Trophoblast cell (in vitro differentiated cells and primary cell): ENCODE results near the gene SMAD2.

Source experiments
- DNase-seq, 2 donors: peaks; one replicate each; pipeline ENCODE4 v3.0.0-alpha.2; 2016
- H2AFZ ChIP-seq: 2 replicates; pipeline ENCODE4 v1.6.1; 2013; ENCODE audit warnings: low read length, moderate library complexity, mild to moderate bottlenecking; ENCODE audit not compliant: insufficient read depth, poor library complexity
- H2AK5ac ChIP-seq: 2 replicates; pipeline ENCODE4 v1.6.1; 2013; ENCODE audit warnings: mild to moderate bottlenecking, low read length
- H2BK120ac ChIP-seq: 2 replicates; pipeline ENCODE4 v1.6.1; 2013; ENCODE audit warnings: low read length, mild to moderate bottlenecking, moderate library complexity; ENCODE audit not compliant: insufficient read depth, poor library complexity
- H2BK12ac ChIP-seq: 2 replicates; pipeline ENCODE4 v1.6.1; 2013; ENCODE audit warnings: mild to moderate bottlenecking, low read length, moderate library complexity
- H2BK5ac ChIP-seq: 2 replicates; pipeline ENCODE4 v1.6.1; 2013; ENCODE audit warnings: low read length, low read depth, moderate library complexity, mild to moderate bottlenecking; ENCODE audit not compliant: poor library complexity
- H3K14ac ChIP-seq: 2 replicates; pipeline ENCODE4 v1.6.1; 2013; ENCODE audit warnings: mild to moderate bottlenecking, low read length
- H3K18ac ChIP-seq: 2 replicates; pipeline ENCODE4 v1.6.1; 2013; ENCODE audit warnings: mild to moderate bottlenecking, low read length
- H3K23ac ChIP-seq: 2 replicates; pipeline ENCODE4 v1.6.1; 2013; ENCODE audit warnings: low read length
- H3K27ac ChIP-seq: 2 replicates; pipeline ENCODE4 v1.5.1; 2013; ENCODE audit warnings: low read depth, mild to moderate bottlenecking, inconsistent platforms, low read length, moderate library complexity
- H3K27me3 ChIP-seq: 2 replicates; pipeline ENCODE4 v1.6.1; 2013; ENCODE audit warnings: inconsistent platforms, mild to moderate bottlenecking, low read length, moderate library complexity; ENCODE audit not compliant: insufficient read depth
- H3K36me3 ChIP-seq, 2 experiments: 1 replicate in 1 of 2; 2 replicates in 1 of 2; pipeline ENCODE4 v1.6.1; 2013; ENCODE audit warnings: low read length in 2 of 2, mild to moderate bottlenecking in 2 of 2, moderate library complexity in 1 of 2; ENCODE audit not compliant: insufficient read depth in 2 of 2, control insufficient read depth in 1 of 2
- H3K4ac ChIP-seq: 2 replicates; pipeline ENCODE4 v1.6.1; 2013; ENCODE audit warnings: low read depth, mild to moderate bottlenecking, low read length, moderate library complexity
- H3K4me1 ChIP-seq, 2 experiments: 1 replicate in 1 of 2; 2 replicates in 1 of 2; pipeline ENCODE4 v1.6.1; 2013; ENCODE audit warnings: low read length in 2 of 2, mild to moderate bottlenecking in 2 of 2, moderate library complexity in 1 of 2; ENCODE audit not compliant: insufficient read depth in 2 of 2, control insufficient read depth in 1 of 2
- H3K4me2 ChIP-seq: 2 replicates; pipeline ENCODE4 v1.6.1; 2013; ENCODE audit warnings: inconsistent platforms, mild to moderate bottlenecking, low read length, moderate library complexity
- H3K4me3 ChIP-seq: 2 replicates; pipeline ENCODE4 v1.5.1; 2013; ENCODE audit warnings: mild to moderate bottlenecking, low read depth, low read length, inconsistent platforms
- H3K79me1 ChIP-seq: one replicate; pipeline ENCODE4 v1.6.1; 2013; ENCODE audit warnings: low read length
- H3K79me2 ChIP-seq: 2 replicates; pipeline ENCODE4 v1.6.1; 2013; ENCODE audit warnings: low read length, mild to moderate bottlenecking; ENCODE audit not compliant: control insufficient read depth, insufficient read depth, poor library complexity
- H3K9ac ChIP-seq: 2 replicates; pipeline ENCODE4 v1.6.1; 2013; ENCODE audit warnings: mild to moderate bottlenecking, low read length
- H3K9me3 ChIP-seq: 2 replicates; pipeline ENCODE4 v1.6.1; 2013; ENCODE audit warnings: low read depth, mild to moderate bottlenecking, control low read depth, inconsistent platforms, low read length; ENCODE audit not compliant: insufficient read depth
- H4K12ac ChIP-seq: 2 replicates; pipeline ENCODE4 v1.6.1; 2013; ENCODE audit warnings: low read depth, mild to moderate bottlenecking, low read length, moderate library complexity
- H4K8ac ChIP-seq: 2 replicates; pipeline ENCODE4 v1.6.1; 2013; ENCODE audit warnings: low read depth, mild to moderate bottlenecking, low read length, moderate library complexity
- H4K91ac ChIP-seq: one replicate; pipeline ENCODE4 v1.6.1; 2013; ENCODE audit warnings: low read depth, mild to moderate bottlenecking, low read length, moderate library complexity
- WGBS: extraction: QIAGEN DNeasy Blood & Tissue Kit; methylation state at CpG from one replicate; pipeline ENCODE4 v1.1.7; 2013; ENCODE audit warnings: missing lambda C conversion rate; ENCODE audit not compliant: insufficient read length, insufficient coverage; ENCODE audit errors: extremely low coverage; 5-methylcytosine and 5-hydroxymethylcytosine counted together

SMAD2 gene

DNA sequence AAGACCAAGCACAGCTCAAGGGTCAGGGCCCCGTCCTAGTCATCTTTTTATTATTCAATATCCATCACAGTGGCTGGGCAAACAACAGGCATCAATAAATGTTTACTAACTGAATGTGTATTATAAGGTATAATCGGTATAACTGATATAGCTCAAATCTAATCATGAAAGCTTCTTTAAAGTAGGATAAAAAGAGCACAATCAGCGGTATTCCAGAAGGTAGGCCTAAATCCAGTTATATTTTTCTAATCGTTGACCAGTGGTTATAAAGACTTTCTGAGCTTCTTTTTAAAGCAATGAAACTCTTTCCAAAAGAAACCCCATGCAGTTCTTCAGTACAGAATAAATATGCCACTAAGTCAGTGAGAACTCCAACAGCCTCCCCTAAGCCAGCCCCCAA, 92.1 kb downstream of the SMAD2 start:
- H2AFZ ChIP-seq: no peak overlapping the region
- H2BK5ac ChIP-seq: no peak overlapping the region
- no peak overlapping the region for H3K4me3 ChIP-seq
- no CpG with 5 or more reads among the region's 4 CpGs for WGBS
- H3K4me2 ChIP-seq: no peak overlapping the region
- no peaks in the 10 kb centered on the region for H3K79me2 ChIP-seq
- H2AK5ac ChIP-seq: no peak overlapping the region
- H3K27ac ChIP-seq: no peak overlapping the region
- no peak overlapping the region for H4K12ac ChIP-seq
- H3K9ac ChIP-seq: no peak overlapping the region
- no peak for DNase-seq
- no peak overlapping the region for H3K18ac ChIP-seq
- no peaks in the 10 kb centered on the region for H3K79me1 ChIP-seq
- no peak overlapping the region for H3K14ac ChIP-seq
- H3K23ac ChIP-seq: no peak overlapping the region
- no peak overlapping the region for H2BK120ac ChIP-seq
- no peak overlapping the region for H2BK12ac ChIP-seq
- H3K36me3 ChIP-seq: peaks cover 4 to 14% of the 10 kb centered on the region in 2 experiments
- H4K8ac ChIP-seq: no peak overlapping the region
- H3K27me3 ChIP-seq: no peaks in the 10 kb centered on the region
- H3K4me1 ChIP-seq: no peaks in the 10 kb centered on the region
- no peaks in the 10 kb centered on the region for H3K9me3 ChIP-seq
- H3K4ac ChIP-seq: no peak overlapping the region
- H4K91ac ChIP-seq: no peak overlapping the region

DNA sequence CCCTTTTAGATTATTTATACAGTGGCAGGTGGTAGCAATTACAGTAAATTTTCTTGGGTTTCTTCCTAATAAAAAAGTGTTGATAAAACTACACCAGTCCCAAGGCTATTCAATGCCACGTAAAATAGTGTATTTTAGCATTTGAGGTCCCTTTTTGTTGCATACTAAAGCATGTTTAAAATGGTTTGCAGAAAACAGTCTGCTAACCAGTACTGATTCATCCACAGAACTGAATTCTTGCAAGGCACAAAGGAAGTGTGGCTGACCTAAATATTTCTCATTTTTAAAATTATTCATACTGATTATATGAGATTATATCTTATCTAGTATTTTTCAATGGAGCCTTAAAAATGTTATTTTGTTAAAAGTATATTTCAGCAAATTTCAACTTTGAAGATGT, 98.1 kb downstream of the SMAD2 start:
- no peak overlapping the region for H4K8ac ChIP-seq
- no peak overlapping the region for H3K23ac ChIP-seq
- no peak overlapping the region for H3K4me3 ChIP-seq
- no peak overlapping the region for H2BK120ac ChIP-seq
- H3K79me2 ChIP-seq: no peaks in the 10 kb centered on the region
- no peak overlapping the region for H2BK5ac ChIP-seq
- no peak overlapping the region for H4K91ac ChIP-seq
- WGBS: no CpG with 5 or more reads among the region's 1 CpG
- H3K4me2 ChIP-seq: no peak overlapping the region
- H3K4me1 ChIP-seq: no peaks in the 10 kb centered on the region
- no peak overlapping the region for H2AFZ ChIP-seq
- DNase-seq: peak in 1 of 2 donors; percentile 27
- no peak overlapping the region for H2AK5ac ChIP-seq
- no peaks in the 10 kb centered on the region for H3K27me3 ChIP-seq
- H3K9ac ChIP-seq: no peak overlapping the region
- no peak overlapping the region for H3K27ac ChIP-seq
- no peak overlapping the region for H3K4ac ChIP-seq
- peaks cover 3% of the 10 kb centered on the region for H3K9me3 ChIP-seq
- peaks cover 10% of the 10 kb centered on the region in 2 experiments for H3K36me3 ChIP-seq
- H3K79me1 ChIP-seq: no peaks in the 10 kb centered on the region
- no peak overlapping the region for H4K12ac ChIP-seq
- H3K14ac ChIP-seq: no peak overlapping the region
- H3K18ac ChIP-seq: no peak overlapping the region
- H2BK12ac ChIP-seq: no peak overlapping the region

DNA sequence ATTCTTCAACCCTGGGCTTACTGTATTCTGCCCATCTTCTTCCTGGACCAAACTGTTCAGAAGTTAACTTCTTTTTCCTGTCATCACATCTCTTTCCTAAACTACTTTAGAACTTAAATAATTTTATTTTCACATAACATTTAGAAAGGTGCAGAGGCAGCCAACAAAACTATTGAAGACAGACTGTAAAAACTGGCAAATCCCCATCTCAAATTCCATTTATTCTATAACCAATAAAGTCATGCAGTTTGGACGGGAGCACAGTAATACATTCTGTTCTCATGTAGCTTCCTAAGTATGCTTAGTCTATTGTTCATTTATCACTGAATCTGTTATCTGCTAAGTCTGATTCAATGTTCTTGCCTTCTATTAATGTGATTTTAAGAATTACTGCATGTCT, 99.1 kb downstream of the SMAD2 start:
- Histone ChIP-seq H3K23ac (no peak overlapping the region), H3K14ac (no peak overlapping the region), H3K27me3 (no peaks in the 10 kb centered on the region), H3K4ac (no peak overlapping the region), H2AFZ (no peak overlapping the region), H3K4me2 (no peak overlapping the region), H3K79me2 (no peaks in the 10 kb centered on the region), H3K18ac (no peak overlapping the region), H2BK120ac (no peak overlapping the region), H3K36me3 (peaks cover 10% of the 10 kb centered on the region in 2 experiments), H4K12ac (no peak overlapping the region), H3K9me3 (peaks cover 4% of the 10 kb centered on the region), H4K8ac (no peak overlapping the region), H2AK5ac (no peak overlapping the region), H3K4me3 (no peak overlapping the region), H2BK12ac (no peak overlapping the region), H4K91ac (no peak overlapping the region), H3K79me1 (no peaks in the 10 kb centered on the region), H3K27ac (no peak overlapping the region), H3K9ac (no peak overlapping the region), H2BK5ac (no peak overlapping the region), H3K4me1 (peaks cover 0 to under 1% of the 10 kb centered on the region in 2 experiments)
- no peak for DNase-seq
- no CpG with 5 or more reads among the region's 1 CpG for whole genome bisulfite sequencing

DNA sequence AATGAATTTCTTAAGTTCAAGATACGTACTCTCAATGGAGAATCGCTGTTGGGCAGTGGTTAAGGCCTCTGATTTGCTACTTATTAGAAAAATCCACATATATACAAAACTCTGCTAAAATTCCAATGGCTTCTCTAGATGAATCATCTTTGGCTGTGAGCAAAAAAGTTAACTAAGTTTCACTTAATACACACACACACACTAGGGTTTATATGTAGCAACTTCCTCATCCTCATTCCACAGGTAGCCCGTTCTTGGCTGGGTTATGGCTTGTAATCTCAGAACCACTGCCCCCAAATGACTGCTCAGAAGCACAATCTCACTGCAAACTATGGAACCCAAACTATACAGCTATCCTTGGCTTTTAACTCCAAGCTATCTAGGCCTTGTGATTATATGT, 99.7 kb downstream of the SMAD2 start:
- peaks cover 10% of the 10 kb centered on the region in 2 experiments for H3K36me3 ChIP-seq
- no peak overlapping the region for H2BK12ac ChIP-seq
- H3K79me1 ChIP-seq: no peaks in the 10 kb centered on the region
- DNase-seq: no peak
- no peak overlapping the region for H4K8ac ChIP-seq
- no peak overlapping the region for H3K4me3 ChIP-seq
- peaks cover 4% of the 10 kb centered on the region for H3K9me3 ChIP-seq
- no peak overlapping the region for H2BK120ac ChIP-seq
- WGBS: no CpG with 5 or more reads among the region's 3 CpGs
- no peaks in the 10 kb centered on the region for H3K79me2 ChIP-seq
- H3K14ac ChIP-seq: no peak overlapping the region
- no peak overlapping the region for H3K9ac ChIP-seq
- H3K23ac ChIP-seq: no peak overlapping the region
- no peak overlapping the region for H2AFZ ChIP-seq
- no peak overlapping the region for H2BK5ac ChIP-seq
- H3K4me1 ChIP-seq: peaks cover 0 to 3% of the 10 kb centered on the region in 2 experiments
- no peak overlapping the region for H3K4me2 ChIP-seq
- no peak overlapping the region for H3K4ac ChIP-seq
- no peak overlapping the region for H4K91ac ChIP-seq
- no peak overlapping the region for H4K12ac ChIP-seq
- no peak overlapping the region for H3K27ac ChIP-seq
- no peaks in the 10 kb centered on the region for H3K27me3 ChIP-seq
- no peak overlapping the region for H2AK5ac ChIP-seq
- no peak overlapping the region for H3K18ac ChIP-seq
